GM23338 (cell line): ENCODE results near the gene STK39.

Experiments used
- EZH2 ChIP-seq: fragments of 200-600 bp; sonication (generic); IDR thresholded peaks from one replicate; pipeline ENCODE4 v1.8.0; 2017; ENCODE audit warnings: antibody characterized with exemption, mild to moderate bottlenecking, low read depth; ENCODE audit not compliant: unreplicated experiment
- POLR2AphosphoS5 ChIP-seq: IDR thresholded peaks from 2 replicates; pipeline ENCODE4 v1.6.1; 2016; ENCODE audit warnings: antibody characterized with exemption, low read depth
- TF ChIP-seq, protein P1 (sequence below), 2 experiments: fragments of 200-600 bp in 1 of 2; sonication (generic) in 1 of 2; conservative IDR thresholded peaks; 2 replicates each; pipeline versions ENCODE4 v1.5.1 to v1.6.1; 2016 to 2017; ENCODE audit warnings: antibody characterized with exemption in 2 of 2, low read depth in 2 of 2, mild to moderate bottlenecking in 2 of 2, moderate library complexity in 1 of 2

DNA sequence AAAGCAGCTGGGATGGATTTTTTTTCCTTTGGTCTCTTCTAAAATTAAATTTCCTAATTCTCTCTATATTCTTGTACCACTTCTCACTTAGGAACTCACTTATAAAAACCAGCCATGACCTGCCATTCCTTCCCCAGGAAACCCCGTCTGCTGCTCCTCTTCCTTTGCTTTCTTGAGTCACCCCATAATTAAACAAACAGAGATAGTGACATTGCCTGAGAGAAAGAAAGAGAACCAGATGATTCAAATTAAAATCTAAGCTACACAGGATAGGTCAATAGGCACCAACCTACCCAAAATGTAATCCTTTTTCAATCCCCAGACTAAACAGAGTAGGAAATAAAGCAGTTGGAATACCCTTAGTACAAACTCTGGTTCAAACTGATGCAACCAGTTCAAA, 9.7 kb downstream of the STK39 start:
- TF ChIP-seq EZH2 = no peak
- TF ChIP-seq, protein P1, sequence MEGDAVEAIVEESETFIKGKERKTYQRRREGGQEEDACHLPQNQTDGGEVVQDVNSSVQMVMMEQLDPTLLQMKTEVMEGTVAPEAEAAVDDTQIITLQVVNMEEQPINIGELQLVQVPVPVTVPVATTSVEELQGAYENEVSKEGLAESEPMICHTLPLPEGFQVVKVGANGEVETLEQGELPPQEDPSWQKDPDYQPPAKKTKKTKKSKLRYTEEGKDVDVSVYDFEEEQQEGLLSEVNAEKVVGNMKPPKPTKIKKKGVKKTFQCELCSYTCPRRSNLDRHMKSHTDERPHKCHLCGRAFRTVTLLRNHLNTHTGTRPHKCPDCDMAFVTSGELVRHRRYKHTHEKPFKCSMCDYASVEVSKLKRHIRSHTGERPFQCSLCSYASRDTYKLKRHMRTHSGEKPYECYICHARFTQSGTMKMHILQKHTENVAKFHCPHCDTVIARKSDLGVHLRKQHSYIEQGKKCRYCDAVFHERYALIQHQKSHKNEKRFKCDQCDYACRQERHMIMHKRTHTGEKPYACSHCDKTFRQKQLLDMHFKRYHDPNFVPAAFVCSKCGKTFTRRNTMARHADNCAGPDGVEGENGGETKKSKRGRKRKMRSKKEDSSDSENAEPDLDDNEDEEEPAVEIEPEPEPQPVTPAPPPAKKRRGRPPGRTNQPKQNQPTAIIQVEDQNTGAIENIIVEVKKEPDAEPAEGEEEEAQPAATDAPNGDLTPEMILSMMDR (conservative IDR thresholded peaks at IDR 0.05; ENCODE audit: low read depth in 2 of 2) = no peak
- TF ChIP-seq POLR2AphosphoS5 = no peak
